ENCODE results near the gene GPBP1L1.
"Not testable (repeated sequence)": the region's sequence is repeated elsewhere in the genome, so short reads cannot be mapped to it uniquely, and the experiment has no call there.

Gene GPBP1L1

DNA sequence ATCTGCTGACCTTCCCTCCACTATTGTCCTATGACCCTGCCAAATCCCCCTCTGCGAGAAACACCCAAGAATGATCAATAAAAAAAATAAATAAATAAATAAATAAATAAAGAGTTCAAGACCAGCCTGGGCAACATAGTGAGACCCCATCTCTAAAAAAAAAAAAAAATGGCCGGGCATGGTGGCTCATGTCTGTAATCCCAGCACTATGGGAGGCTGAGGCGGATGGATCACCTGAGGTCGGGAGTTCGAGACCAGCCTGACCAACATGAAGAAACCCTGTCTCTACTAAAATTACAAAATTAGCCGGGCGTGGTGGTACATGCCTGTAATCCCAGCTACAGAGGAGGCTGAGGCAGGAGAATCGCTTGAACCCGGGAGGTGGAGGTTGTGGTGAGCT, 39.7 kb upstream of the GPBP1L1 start:
- H3K9ac ChIP-seq (ENCODE audit: low read depth, low read length, poor library complexity); H4K8ac ChIP-seq (ENCODE audit: low read depth, low read length); H3K79me1 ChIP-seq (ENCODE audit: low read depth, low read length); H2AK5ac ChIP-seq (ENCODE audit: low read depth, low read length); H3K27me3 ChIP-seq (ENCODE audit: control insufficient read depth in 3 of 3, insufficient read depth in 3 of 3, low read depth in 1 of 3, low read length in 3 of 3); H2BK12ac ChIP-seq (ENCODE audit: low read length); H2BK15ac ChIP-seq (ENCODE audit: low read length); H3K4me2 ChIP-seq (ENCODE audit: insufficient read depth, low read length, poor library complexity, severe bottlenecking); H3K27ac ChIP-seq (replicated peaks; ENCODE audit: low read length); H3K14ac ChIP-seq (ENCODE audit: low read length); H2AFZ ChIP-seq (ENCODE audit: low read length); H3K18ac ChIP-seq (ENCODE audit: low read length); H3K4ac ChIP-seq (ENCODE audit: low read length); H3K9me3 ChIP-seq (replicated peaks in 1 of 2; ENCODE audit: control insufficient read depth in 2 of 2, insufficient read depth in 1 of 2, low read depth in 1 of 2, low read length in 2 of 2); H3K23ac ChIP-seq (ENCODE audit: low read depth, low read length, poor library complexity); DNase-seq (ENCODE audit: low spot score); H4K91ac ChIP-seq (ENCODE audit: low read depth, low read length, poor library complexity); H2BK120ac ChIP-seq (ENCODE audit: low read depth, low read length); H3K4me3 ChIP-seq (ENCODE audit: low read length in 2 of 2); H3K4me1 ChIP-seq (ENCODE audit: control insufficient read depth in 2 of 2, insufficient read depth in 1 of 2, low read depth in 1 of 2, low read length in 2 of 2); H2BK5ac ChIP-seq (ENCODE audit: low read length): not testable (repeated sequence)
- peaks cover 0 to 30% of the 10 kb centered on the region in 2 donors for H3K36me3 ChIP-seq (replicated peaks in 1 of 2; ENCODE audit: control insufficient read depth in 2 of 2, insufficient read depth in 2 of 2, low read length in 2 of 2)
- no CpG with 5 or more reads among the region's 9 CpGs for WGBS, 2 donors (ENCODE audit: extremely low coverage in 2 of 2, insufficient read length in 2 of 2, insufficient replicate concordance in 1 of 2)

DNA sequence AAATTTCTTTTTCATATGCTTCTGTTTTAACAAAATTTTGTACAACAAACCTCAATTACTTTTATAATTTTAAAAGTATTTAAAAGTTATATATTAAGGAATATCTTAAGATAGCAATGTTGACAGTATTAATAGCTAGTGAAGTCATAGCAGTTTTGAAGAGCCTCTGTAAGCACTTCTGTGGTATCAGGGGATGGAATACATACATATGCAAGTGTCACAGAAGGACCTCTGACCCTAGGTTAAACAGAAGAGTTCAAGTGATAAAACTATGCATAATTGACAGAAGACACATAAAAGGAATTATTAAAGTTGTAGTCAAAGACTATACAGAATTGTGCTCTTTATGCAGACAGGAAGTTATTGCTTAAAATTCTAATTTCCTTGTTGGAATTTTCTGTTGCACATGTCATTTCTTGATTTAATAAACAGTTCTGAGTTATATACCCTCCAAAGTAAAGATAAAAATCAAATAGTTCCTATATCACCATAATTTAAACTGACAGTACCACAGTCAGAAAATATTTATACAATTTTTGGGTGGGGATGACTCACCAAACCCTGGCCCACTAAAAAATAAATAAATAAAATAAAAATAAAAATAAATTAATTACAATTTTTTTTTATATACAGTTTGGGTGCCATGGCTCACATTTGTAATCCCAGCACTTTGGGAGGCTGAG, 37.1 kb upstream of the GPBP1L1 start:
- Histone ChIP-seq H3K4ac (ENCODE audit: low read length) (no peak overlapping the region), H3K4me3 (ENCODE audit: low read length in 2 of 2) (no peak overlapping the region)

DNA sequence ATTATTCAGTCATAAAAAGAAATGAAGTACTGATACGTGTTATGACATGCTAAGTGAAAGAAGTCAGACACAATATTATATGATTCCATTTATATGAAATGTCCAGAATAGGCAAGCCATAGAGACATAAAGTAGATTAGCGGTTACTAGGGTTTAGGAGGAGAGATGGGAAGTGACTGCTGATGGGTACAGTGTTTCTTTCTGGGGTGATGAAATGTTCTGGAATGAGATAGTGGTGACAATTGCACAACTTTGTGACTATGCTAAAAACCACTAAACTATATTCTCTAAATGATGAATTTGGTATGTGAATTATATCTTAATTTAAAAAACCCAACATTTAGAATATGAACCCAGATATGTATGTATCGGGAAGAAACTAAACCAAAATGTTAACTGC, 36.5 kb upstream of the GPBP1L1 start:
- Histone ChIP-seq H2AK5ac (ENCODE audit: low read depth, low read length) (no peak overlapping the region), H4K91ac (ENCODE audit: low read depth, low read length, poor library complexity) (no peak overlapping the region), H2AFZ (ENCODE audit: low read length) (no peak overlapping the region), H3K4me1 (ENCODE audit: control insufficient read depth in 2 of 2, insufficient read depth in 1 of 2, low read depth in 1 of 2, low read length in 2 of 2) (no peaks in the 10 kb centered on the region), H2BK5ac (ENCODE audit: low read length) (no peak overlapping the region), H2BK120ac (ENCODE audit: low read depth, low read length) (no peak overlapping the region), H3K4ac (ENCODE audit: low read length) (no peak overlapping the region), H3K4me3 (ENCODE audit: low read length in 2 of 2) (no peak overlapping the region), H2BK12ac (ENCODE audit: low read length) (no peak overlapping the region), H3K18ac (ENCODE audit: low read length) (no peak overlapping the region), H4K8ac (ENCODE audit: low read depth, low read length) (no peak overlapping the region), H3K27me3 (ENCODE audit: control insufficient read depth in 3 of 3, insufficient read depth in 3 of 3, low read depth in 1 of 3, low read length in 3 of 3) (no peaks in the 10 kb centered on the region), H3K4me2 (ENCODE audit: insufficient read depth, low read length, poor library complexity, severe bottlenecking) (no peak overlapping the region), H3K79me1 (ENCODE audit: low read depth, low read length) (no peaks in the 10 kb centered on the region), H2BK15ac (ENCODE audit: low read length) (no peak overlapping the region), H3K23ac (ENCODE audit: low read depth, low read length, poor library complexity) (no peak overlapping the region), H3K9ac (ENCODE audit: low read depth, low read length, poor library complexity) (no peak overlapping the region), H3K27ac (replicated peaks; ENCODE audit: low read length) (no peak overlapping the region), H3K36me3 (replicated peaks in 1 of 2; ENCODE audit: control insufficient read depth in 2 of 2, insufficient read depth in 2 of 2, low read length in 2 of 2) (peaks cover 0 to 24% of the 10 kb centered on the region in 2 donors), H3K14ac (ENCODE audit: low read length) (no peak overlapping the region), H3K9me3 (replicated peaks in 1 of 2; ENCODE audit: control insufficient read depth in 2 of 2, insufficient read depth in 1 of 2, low read depth in 1 of 2, low read length in 2 of 2) (no peaks in the 10 kb centered on the region)
- no peak for DNase-seq (ENCODE audit: low spot score)
- no CpG with 5 or more reads among the region's 3 CpGs for WGBS, 2 donors (ENCODE audit: extremely low coverage in 2 of 2, insufficient read length in 2 of 2, insufficient replicate concordance in 1 of 2)

More for the DNA sequence above, 37.1 kb upstream of the GPBP1L1 start:
- no peak overlapping the region for H3K14ac ChIP-seq (ENCODE audit: low read length)
- H2BK120ac ChIP-seq (ENCODE audit: low read depth, low read length): no peak overlapping the region
- H3K9me3 ChIP-seq (replicated peaks in 1 of 2; ENCODE audit: control insufficient read depth in 2 of 2, insufficient read depth in 1 of 2, low read depth in 1 of 2, low read length in 2 of 2): no peaks in the 10 kb centered on the region
- no peaks in the 10 kb centered on the region for H3K27me3 ChIP-seq (ENCODE audit: control insufficient read depth in 3 of 3, insufficient read depth in 3 of 3, low read depth in 1 of 3, low read length in 3 of 3)
- H3K36me3 ChIP-seq (replicated peaks in 1 of 2; ENCODE audit: control insufficient read depth in 2 of 2, insufficient read depth in 2 of 2, low read length in 2 of 2): peaks cover 0 to 30% of the 10 kb centered on the region in 2 donors
- no peak overlapping the region for H3K18ac ChIP-seq (ENCODE audit: low read length)
- H4K8ac ChIP-seq (ENCODE audit: low read depth, low read length): no peak overlapping the region
- H3K9ac ChIP-seq (ENCODE audit: low read depth, low read length, poor library complexity): no peak overlapping the region
- no peak for DNase-seq (ENCODE audit: low spot score)
- H3K23ac ChIP-seq (ENCODE audit: low read depth, low read length, poor library complexity): no peak overlapping the region
- no peak overlapping the region for H2AK5ac ChIP-seq (ENCODE audit: low read depth, low read length)
- H3K27ac ChIP-seq (replicated peaks; ENCODE audit: low read length): no peak overlapping the region
- no peak overlapping the region for H3K4me2 ChIP-seq (ENCODE audit: insufficient read depth, low read length, poor library complexity, severe bottlenecking)
- no peak overlapping the region for H4K91ac ChIP-seq (ENCODE audit: low read depth, low read length, poor library complexity)
- no peaks in the 10 kb centered on the region for H3K79me1 ChIP-seq (ENCODE audit: low read depth, low read length)
- H2BK15ac ChIP-seq (ENCODE audit: low read length): no peak overlapping the region
- no peak overlapping the region for H2BK12ac ChIP-seq (ENCODE audit: low read length)
- H3K4me1 ChIP-seq (ENCODE audit: control insufficient read depth in 2 of 2, insufficient read depth in 1 of 2, low read depth in 1 of 2, low read length in 2 of 2): no peaks in the 10 kb centered on the region
- no peak overlapping the region for H2AFZ ChIP-seq (ENCODE audit: low read length)
- no peak overlapping the region for H2BK5ac ChIP-seq (ENCODE audit: low read length)

- H3K4me3 ChIP-seq (ENCODE audit: low read length in 2 of 2): peak overlapping the region in 1 of 2 donors; percentile 34
- H3K79me1 ChIP-seq (ENCODE audit: low read depth, low read length): no peaks in the 10 kb centered on the region
- no peaks in the 10 kb centered on the region for H3K27me3 ChIP-seq (ENCODE audit: control insufficient read depth in 3 of 3, insufficient read depth in 3 of 3, low read depth in 1 of 3, low read length in 3 of 3)
- H3K9me3 ChIP-seq (replicated peaks in 1 of 2; ENCODE audit: control insufficient read depth in 2 of 2, insufficient read depth in 1 of 2, low read depth in 1 of 2, low read length in 2 of 2): no peaks in the 10 kb centered on the region
- H3K4me2 ChIP-seq (ENCODE audit: insufficient read depth, low read length, poor library complexity, severe bottlenecking): no peak overlapping the region
- no peak overlapping the region for H4K91ac ChIP-seq (ENCODE audit: low read depth, low read length, poor library complexity)
- WGBS, 2 donors (ENCODE audit: extremely low coverage in 2 of 2, insufficient read length in 2 of 2, insufficient replicate concordance in 1 of 2): no CpG with 5 or more reads among the region's 1 CpG
- H3K36me3 ChIP-seq (replicated peaks in 1 of 2; ENCODE audit: control insufficient read depth in 2 of 2, insufficient read depth in 2 of 2, low read length in 2 of 2): peaks cover 0 to 18% of the 10 kb centered on the region in 2 donors
- H2BK15ac ChIP-seq (ENCODE audit: low read length): no peak overlapping the region
- no peak overlapping the region for H3K27ac ChIP-seq (replicated peaks; ENCODE audit: low read length)
- H2AFZ ChIP-seq (ENCODE audit: low read length): no peak overlapping the region
- no peak overlapping the region for H3K9ac ChIP-seq (ENCODE audit: low read depth, low read length, poor library complexity)
- no peak overlapping the region for H3K18ac ChIP-seq (ENCODE audit: low read length)
- H3K4ac ChIP-seq (ENCODE audit: low read length): no peak overlapping the region
- H4K8ac ChIP-seq (ENCODE audit: low read depth, low read length): no peak overlapping the region
- no peak overlapping the region for H2AK5ac ChIP-seq (ENCODE audit: low read depth, low read length)
- no peak for DNase-seq (ENCODE audit: low spot score)
- no peak overlapping the region for H2BK120ac ChIP-seq (ENCODE audit: low read depth, low read length)
- no peak overlapping the region for H3K14ac ChIP-seq (ENCODE audit: low read length)
- H3K4me1 ChIP-seq (ENCODE audit: control insufficient read depth in 2 of 2, insufficient read depth in 1 of 2, low read depth in 1 of 2, low read length in 2 of 2): no peaks in the 10 kb centered on the region
- H3K23ac ChIP-seq (ENCODE audit: low read depth, low read length, poor library complexity): no peak overlapping the region
- H2BK5ac ChIP-seq (ENCODE audit: low read length): no peak overlapping the region
- H2BK12ac ChIP-seq (ENCODE audit: low read length): no peak overlapping the region
These were observed 34.9 kb upstream of the GPBP1L1 start for GRCh38 chr1:45721207-45721606.
